ENCODE results near the gene CNTNAP2.
"Not testable (repeated sequence)": the region's sequence is repeated elsewhere in the genome, so short reads cannot be mapped to it uniquely, and the experiment has no call there.

Gene CNTNAP2

DNA sequence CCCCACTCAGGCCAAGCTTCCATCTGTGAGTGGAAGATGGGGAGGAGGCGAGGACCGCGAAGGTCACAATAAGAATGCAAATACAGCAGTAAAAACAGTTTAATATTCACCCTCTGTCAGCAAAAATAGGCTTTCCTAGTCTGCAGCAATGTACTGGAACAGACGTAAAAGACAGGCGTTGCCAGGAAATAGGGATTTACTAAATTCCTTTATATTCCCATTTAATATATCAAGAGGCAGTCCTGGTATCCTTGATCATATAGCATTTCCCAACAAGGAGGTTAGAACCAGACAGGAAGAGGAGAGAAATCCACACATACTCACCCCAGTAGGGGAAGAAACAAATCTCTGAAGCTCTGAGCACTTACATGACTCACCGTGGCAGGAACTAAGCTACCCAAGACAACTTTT, 1419.1 kb downstream of the CNTNAP2 start:
- no peak for DNase-seq (ENCODE audit: low read depth in 2 of 3, low spot score in 2 of 3)

DNA sequence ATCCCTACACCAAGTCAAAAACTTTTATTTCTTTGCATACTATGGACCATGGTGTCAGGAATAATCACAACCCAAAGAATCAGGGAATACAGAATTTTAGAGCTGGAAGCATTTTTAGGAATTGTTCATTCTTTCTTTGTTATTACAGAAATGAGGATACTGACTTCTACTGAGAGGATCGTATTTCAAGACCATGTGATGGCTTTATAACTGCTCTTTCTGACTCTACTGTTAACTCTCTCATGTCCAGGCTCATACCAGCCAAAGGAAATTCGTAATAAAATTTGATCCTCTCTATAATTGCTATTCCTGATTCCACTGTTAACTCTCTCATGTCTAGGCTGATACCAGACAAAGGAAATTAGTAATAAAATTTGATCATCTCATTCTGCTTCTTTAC, 1423.1 kb downstream of the CNTNAP2 start:
- no peak for DNase-seq (ENCODE audit: low read depth in 2 of 3, low spot score in 2 of 3)

DNA sequence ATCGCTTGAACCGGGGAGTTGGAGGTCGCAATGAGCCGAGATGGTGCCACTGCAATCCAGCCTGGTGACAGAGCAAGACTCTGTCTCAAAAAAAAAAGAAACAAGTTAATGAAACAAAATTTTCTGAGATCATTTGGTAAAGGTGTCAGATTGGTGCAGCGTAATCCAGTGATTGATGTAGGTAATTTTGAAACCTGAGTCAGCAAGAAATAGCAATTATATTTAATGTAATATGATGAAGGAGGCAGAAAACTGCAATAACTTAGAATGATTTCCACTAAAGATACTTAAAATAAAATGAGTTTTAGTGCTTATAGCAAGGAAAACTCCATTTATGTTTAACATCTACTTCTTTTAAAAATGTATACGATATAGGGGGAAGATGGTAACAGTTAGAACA, 1424.1 kb downstream of the CNTNAP2 start:
- DNase-seq (ENCODE audit: low read depth in 2 of 3, low spot score in 2 of 3) = no peak

DNA sequence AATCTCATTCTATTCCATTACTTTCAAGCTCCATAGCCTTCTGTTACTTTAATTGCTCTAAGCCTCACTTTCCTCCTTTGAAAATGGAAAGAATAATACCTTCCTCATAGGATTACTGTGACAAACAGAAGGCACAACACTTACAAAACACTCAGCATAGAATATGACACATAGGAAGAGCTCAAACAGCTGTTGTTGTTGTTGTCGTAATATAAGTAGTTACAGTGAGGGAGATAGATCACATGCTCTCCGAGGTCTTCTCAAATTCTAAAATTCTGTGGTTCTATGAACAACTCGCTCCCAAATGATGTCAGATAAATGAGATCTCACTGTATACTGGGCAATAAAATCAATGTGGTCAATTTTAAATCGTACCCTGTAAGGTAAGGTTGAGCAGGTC, 1424.7 kb downstream of the CNTNAP2 start:
- DNase-seq (ENCODE audit: low read depth in 2 of 3, low spot score in 2 of 3) = no peak

DNA sequence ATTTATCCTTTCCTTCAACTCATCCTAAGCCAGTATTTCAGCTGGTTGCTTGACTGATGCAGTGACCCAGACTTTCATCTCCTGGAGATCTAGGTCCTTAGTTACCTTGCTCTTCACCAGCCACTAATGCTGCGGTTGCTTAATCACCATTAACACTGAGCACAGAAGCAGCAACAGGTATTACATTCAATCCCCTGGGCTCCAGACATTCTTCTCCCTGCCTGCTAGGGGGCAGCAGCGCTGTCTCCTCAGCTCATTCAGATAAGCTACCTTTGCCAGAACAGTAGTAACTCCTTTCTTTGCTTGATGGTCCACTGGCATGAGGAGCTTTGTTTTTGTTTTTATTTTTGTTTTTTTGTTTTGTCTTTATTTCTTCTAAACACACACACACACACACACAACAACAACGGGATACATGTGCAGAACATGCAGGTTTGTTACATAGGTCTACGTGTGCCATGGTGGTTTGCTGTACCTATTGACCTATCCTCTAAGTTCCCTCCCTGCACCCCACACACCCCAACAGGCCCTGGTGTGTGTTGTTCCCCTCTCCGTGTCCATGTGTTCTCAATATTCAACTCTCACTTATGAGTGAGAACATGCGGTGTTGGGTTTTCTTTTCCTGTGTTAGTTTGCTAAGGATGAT, 1430.8 kb downstream of the CNTNAP2 start:
- DNase-seq (ENCODE audit: low read depth in 2 of 3, low spot score in 2 of 3) = no peak

DNA sequence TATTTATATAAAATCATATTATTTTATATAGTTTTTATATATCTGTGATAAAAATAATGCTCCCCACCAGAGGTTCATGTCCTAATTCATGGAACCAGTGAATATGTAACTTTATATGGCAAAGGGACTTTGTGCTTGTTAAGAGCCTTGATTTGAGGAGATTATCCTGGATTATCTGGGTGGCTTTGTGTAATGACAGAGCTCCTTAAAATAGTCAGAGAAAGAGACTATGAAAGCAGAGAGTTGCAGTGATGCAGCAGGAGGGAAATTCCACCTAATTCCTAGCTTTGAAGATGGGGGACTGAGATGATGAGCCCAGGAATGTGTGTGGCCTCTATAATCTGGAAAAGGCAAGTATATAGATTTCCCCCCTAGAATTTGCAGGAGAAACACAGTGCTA, 1439.7 kb downstream of the CNTNAP2 start:
- no peak for DNase-seq (ENCODE audit: low read depth in 2 of 3, low spot score in 2 of 3)

DNA sequence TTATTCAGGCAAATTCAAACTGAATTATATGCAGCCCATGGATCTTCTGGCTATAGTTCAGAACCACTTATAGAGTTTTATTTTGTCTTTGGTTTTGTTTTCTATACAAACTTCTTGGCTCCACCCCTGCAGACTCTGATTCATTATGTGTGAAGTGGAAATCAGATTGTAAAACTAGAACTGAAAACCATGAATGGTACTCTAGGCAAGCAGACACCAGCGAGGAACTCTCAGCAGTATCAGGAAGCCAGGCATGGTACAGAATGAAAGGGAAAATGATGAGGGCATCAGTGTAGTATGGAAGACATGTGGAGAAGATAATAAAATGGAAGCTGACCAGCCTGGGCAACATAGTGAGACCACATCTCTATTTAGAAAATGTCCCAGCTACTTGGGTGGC, 1447.1 kb downstream of the CNTNAP2 start:
- DNase-seq (ENCODE audit: low read depth in 2 of 3, low spot score in 2 of 3) = no peak

DNA sequence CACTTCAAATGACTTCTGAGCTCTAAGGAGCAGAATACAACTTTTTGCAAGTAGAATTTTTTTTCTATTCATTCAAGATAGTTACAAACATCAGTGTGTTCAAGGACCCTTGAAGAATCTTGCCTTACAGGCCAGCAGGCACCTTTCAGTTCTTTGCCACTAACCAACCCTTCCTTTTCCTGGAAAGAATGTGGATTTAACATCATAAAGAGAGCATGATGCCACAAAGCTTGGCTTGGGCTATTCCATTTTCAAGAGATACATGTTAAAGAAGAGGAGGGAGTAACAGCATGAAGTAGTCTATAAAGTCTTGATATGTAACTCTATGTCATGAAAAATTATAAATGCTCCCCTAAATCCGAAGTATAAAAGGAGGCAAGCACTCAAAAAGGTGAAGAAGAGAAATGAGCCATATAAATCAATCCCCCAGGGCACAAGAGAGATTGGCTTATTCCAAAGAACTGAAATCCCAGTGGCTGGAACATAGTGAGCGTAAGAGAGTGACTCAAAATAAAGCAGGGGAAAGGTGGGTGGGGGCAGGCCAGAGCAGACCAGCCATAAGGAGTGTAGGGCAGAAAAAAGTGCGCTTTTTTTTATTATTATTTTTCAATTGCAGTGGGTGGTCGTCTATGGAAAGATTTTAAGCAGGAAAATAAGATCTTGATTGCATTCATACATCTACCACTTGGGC, 1448.3 kb downstream of the CNTNAP2 start:
- no peak for DNase-seq (ENCODE audit: low read depth in 2 of 3, low spot score in 2 of 3)

DNA sequence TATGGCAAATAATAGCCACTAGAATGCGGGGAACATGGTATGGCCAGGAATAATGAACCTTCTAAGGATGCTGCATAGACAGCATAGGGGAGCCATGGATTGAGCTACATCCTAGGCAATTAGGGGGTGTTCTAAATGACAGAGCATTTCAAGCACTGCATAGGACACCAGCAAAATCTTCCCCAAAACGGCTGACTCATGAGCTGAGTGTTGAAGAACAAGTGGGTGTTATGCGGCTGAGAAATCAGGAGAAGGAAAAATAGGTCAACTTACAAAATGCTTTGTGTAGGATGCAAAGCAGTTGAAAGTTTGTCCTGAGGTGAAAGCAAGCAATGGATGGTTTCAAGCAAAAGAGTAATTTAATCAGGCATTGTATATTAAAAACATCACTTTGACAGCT, 1450.4 kb downstream of the CNTNAP2 start:
- no peak for DNase-seq (ENCODE audit: low read depth in 2 of 3, low spot score in 2 of 3)

DNA sequence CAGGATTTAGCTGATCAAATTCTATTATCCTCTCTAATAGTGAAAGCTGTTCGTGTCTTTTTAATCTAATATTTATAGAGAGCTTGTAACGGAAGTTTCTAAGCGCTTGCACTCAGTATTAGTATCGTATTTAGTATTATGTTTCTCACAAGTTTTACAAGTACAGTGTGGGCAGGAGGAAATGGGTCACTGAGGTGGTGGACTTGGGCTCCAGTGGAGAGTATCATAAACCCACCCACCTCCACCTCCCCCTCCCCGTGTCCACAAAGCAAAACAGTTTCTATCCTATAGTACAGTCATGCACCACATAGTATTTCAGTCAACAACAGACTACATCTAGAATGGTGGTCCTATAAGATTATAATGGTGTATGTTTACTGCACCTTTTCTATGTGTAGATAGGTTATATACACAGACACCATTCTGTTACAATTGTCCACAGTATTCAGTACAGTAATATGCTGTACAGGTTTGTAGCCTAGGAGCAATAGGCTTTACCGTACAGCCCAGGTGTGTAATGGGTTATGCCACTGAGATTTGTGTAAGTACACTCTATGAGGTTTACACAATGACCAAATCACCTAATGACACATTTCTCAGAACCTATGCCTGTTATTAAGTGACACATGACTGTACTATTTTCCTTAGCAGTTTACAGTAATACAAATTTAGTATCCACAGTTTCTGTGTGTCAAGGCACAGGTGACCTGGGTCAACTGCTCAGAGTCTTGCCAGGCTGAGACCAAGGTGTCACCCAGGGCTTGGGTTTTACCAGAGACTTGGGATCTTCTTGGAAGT, 1452.7 kb downstream of the CNTNAP2 start:
- no peak for DNase-seq (ENCODE audit: low read depth in 2 of 3, low spot score in 2 of 3)

DNA sequence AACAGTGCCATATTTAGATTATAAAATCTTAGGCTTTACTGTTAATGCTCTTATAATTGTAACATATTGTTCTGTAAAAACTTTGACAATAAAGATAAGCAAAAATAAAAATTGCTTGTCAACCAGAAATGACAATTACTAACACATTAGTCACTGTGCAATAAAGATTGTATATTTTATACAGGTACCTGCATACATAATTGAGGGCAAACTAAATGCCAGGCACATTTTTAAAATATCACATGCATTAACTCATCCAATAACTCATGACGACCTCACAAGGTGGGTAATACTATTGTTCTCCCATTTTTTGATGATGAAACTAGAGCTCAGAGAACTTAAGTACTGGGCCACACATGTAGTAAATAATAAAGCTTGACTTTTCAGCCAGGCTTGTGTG, 1453.8 kb downstream of the CNTNAP2 start:
- no peak for DNase-seq (ENCODE audit: low read depth in 2 of 3, low spot score in 2 of 3)

DNA sequence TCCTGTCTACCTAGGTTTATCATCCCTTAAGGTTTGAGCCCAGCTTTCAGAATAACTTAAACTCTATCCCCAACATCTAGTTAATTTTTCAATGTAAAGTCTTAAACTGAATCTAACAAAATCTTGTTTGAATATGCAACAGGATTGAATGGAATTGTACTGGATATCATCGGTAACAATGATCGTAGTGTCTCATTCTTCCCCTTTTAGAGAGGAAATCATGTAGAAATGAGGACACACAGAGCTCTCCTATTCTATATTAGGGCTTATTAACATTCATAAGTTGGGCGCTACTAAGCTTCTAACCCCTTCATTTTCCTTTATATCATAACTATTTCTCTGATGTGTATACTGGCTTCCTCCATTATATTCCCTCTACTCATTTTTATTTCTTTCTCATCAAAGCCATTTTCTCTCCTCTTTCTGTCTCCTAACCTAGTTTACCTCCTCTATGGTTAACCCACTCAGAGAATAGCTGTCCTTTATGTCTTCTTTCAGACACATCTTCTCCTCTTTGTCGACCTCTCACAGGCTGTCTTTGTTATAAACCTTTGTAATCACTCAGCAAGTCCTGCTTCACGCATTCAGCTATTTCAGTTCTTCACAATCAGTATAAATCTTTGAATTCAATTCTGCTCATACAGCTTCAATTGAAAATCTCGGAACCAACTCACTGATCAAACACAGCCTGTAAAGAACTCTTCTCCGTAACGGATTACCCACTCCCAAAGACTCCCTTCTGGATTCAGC, 1455.0 kb downstream of the CNTNAP2 start:
- no peak for DNase-seq (ENCODE audit: low read depth in 2 of 3, low spot score in 2 of 3)

DNA sequence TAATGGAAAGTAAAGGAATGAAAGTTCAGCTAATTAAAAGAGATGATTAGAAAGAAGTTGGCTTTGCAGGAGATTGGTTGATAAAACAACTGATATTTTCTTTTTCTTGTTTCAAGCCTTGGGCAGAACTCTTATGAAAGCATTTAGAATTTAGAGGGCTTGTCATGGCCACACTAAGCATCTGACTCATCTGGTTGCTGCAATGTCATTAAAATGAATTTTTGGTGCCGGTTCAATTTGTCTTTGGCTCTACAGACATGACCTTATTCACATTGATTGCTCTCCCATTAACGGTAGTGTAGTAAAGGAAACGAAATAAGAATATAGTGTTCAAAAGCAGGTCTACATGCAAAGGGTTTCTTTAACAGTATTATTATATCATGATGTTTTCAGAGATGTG, 1461.6 kb downstream of the CNTNAP2 start:
- DNase-seq (ENCODE audit: low read depth in 2 of 3, low spot score in 2 of 3) = no peak

DNA sequence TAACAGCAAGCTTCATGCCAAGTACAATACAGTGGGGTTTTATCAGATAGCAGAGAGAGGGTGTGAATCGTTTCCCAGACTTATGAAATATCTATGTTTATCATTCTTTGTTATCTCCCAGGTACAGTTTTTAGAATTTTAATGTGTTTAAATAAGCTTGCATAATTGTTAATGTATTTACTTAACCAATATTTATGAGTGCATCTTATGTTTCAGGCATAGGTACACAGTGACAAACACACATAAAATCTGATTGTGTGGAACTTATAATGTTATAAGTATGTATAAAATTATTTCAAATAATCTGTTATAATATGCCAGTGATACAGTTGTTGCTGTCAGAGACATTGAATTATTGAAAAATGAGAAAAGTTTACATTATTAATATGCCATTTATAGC, 1462.5 kb downstream of the CNTNAP2 start:
- DNase-seq (ENCODE audit: low read depth in 2 of 3, low spot score in 2 of 3) = no peak

DNA sequence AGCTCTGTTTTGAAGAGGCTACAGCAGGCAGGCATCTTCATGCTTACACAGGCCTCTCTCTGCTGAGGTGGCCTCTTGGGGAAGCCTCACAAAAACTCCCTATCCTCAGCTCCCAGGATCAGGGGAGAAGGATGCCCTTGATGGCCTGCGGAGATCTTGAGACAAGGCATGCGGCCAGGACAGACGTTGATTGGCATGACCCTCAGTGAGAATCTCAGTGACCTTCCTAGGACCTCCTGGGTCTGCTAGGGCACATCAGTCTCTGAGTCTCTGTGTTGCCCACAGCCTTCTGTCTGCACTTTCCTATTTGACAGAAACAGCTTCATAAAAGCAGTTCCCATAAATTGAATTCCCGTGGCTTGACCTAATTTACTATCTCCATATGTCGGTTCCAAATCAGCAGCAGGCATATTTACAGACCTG, 1468.2 kb downstream of the CNTNAP2 start:
- no peak for DNase-seq (ENCODE audit: low read depth in 2 of 3, low spot score in 2 of 3)

DNA sequence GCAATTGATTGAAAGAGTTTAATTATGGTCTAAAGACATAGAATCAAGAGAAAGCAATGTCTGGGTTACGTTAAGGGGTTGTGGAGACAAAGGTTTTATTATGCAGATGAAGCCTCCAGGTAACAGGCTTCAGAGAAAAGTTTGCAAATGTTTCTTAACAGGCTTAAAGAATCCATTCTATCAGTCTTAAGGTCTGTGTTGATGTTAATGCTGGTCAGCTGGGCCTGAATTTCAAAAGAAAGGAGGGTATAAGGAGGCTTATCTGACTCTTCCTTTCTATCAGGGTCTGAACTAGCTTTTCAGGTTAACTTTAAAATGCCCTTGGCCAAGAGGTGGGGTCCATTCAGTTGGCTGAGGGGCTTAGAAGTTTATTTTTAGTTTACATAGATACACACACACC, 1469.5 kb downstream of the CNTNAP2 start:
- no peak for DNase-seq (ENCODE audit: low read depth in 2 of 3, low spot score in 2 of 3)

DNA sequence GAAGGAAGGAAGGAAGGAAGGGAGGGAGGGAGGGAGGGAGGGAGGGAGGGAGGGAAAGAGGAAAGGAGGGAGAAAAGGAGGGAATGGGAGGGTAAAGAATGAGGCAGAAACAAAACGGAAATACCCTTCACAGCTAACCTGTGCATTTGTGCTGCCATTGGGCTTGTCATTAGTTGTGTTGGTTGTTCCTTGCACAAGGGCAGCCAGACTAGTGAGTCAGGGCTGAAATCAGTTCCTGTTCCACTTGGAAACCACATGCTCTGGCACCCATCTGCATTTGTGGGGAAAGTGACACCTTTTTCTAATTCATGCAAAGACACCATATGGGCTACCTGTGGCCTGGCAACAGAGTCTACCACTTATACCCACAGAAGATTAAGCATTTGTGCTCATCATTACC, 1469.9 kb downstream of the CNTNAP2 start:
- no peak for DNase-seq (ENCODE audit: low read depth in 2 of 3, low spot score in 2 of 3)

DNA sequence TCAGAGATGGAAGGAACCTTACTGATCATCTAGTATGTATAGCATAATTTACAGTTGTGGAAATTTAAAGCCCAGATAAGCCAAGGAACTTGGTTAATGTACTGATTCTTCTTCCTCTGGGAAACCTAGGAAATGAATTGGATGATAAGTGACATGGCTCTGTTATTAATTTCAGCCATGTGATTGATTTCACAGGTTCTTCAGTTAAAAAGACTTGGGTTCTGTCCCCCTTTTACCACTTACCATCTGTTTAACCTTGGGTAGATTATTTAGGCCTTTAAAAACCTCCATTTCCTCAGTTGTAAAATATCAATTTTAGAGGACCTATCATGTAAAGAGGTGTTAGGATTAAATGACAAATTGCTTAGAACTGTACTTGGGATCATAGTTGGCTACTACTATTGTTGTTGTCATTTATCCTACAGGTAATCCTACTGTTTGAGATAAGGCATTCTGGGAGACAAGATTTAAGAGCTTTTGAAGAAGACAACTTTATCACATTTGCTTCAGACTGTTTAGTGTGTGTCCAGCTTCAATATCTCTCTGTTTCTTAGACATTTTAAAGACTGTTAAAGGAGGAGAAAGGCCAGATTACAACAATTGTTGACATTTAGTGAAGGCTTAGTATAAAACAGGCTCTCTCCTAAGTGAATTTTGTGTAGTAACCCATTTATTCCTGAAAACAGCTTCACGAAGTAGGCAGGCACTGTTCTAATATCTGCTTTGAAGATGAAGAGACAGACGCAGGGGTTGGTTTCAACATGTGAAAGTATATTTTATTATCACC, 1476.9 kb downstream of the CNTNAP2 start:
- DNase-seq (ENCODE audit: low read depth in 2 of 3, low spot score in 2 of 3) = no peak

DNA sequence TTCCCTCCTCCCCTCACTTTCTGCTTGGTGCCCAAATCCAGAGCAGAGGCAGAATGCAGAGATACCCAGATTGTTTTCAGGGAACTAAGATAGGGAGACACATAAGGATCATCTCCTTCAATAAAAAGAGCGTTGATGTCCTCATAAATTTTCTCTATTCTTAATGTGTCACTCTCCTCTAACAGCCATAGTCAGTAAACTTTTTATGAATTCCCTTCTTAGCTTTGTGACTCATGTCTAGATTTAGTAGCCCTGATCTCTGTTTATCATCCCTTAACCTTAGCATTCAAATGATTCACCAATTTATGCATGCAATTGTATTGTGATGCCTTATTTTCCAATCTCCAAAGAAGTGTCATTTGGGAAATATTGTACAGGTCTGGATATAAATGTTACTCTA, 1478.4 kb downstream of the CNTNAP2 start:
- no peak for DNase-seq (ENCODE audit: low read depth in 2 of 3, low spot score in 2 of 3)

DNA sequence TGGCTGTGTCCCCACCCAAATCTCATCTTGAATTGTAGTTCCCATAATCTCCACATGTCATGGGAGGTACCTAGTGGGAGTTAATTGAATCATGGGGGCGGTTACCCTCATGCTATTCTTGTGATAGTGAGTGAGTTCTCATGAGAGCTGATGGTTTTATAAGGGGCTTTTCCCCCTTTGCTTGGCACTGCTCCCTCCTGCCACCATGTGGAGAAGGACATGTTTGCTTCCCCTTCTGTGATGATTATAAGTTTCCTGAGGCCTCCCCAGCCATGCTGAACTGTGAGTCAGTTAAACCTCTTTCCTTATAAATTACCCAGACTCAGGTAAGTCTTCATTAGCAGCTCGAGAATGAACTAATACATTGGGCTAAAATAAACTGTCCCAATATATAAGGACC, 1482.1 kb downstream of the CNTNAP2 start:
- DNase-seq (ENCODE audit: low read depth in 2 of 3, low spot score in 2 of 3) = not testable (repeated sequence)

DNA sequence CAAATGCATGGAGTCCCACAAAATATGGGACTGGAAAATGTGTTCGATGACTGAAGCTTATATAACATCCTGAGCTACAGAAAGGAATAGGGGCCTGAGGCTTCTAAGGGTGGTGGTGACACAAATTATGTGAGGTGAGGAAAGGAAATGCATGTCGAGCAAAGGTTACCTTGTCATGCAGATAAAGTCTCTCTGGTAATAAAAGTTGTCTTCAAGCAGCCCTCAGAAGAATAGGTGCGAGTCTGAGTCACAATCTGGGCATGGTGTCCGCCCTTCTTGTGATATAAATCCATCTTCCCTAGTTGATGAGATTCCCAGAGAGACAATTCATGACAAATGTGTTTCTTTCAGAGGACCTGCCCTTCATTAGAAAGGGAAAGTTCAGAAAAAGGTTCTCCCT, 1488.7 kb downstream of the CNTNAP2 start:
- no peak for DNase-seq (ENCODE audit: low read depth in 2 of 3, low spot score in 2 of 3)
